OCI-LY1 (cell line): ENCODE data around the gene PTHLH.

ENCODE experiments used
- CTCF ChIP-seq: fragments of 200-600 bp; sonication (generic), shearing (Covaris generic); IDR thresholded peaks from 2 replicates; pipeline ENCODE4 v1.5.1; 2017; ENCODE audit warnings: mild to moderate bottlenecking, antibody characterized with exemption, low read length, moderate library complexity, mixed read lengths
- EZH2 ChIP-seq: fragments of 200-600 bp; sonication (generic), shearing (Covaris generic); IDR thresholded peaks from 2 replicates; pipeline ENCODE4 v1.8.0; 2017; ENCODE audit warnings: borderline replicate concordance, mixed run types, mild to moderate bottlenecking, antibody characterized with exemption, low read length, moderate library complexity, mixed read lengths

DNA sequence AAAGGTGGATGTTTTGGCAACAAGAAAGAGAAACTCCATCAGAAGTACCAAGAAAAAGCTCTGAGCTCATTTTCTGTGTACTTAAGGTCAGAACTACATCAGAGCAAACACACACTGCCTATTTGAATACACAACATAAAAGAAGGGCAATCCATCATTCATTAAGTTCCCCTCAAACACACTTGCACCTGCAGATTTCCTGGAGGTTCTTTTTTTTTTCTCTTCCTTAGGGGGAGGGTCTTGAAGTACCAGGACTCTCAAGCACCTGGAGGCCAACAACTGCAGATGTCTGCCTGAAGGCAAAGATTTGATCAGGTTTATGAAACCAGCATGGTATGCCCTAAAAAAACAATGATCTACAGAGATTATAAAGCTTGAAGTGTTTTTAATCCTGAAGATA, 26.1 kb upstream of the PTHLH start:
- TF ChIP-seq CTCF = no peak
- TF ChIP-seq EZH2 = no peak
